ENCODE data around the gene SERPINA7. TPM values are rescaled to one million over a fixed set of nuclear protein-coding genes. Genes with fewer than 3 reads are reported as not detected.

SERPINA7 gene
- total and polyA plus RNA-seq, 2 of the 13 experiments (the other 11 are each of a cell fraction or from before 2014, with no cell fraction given) = 315 to 456 TPM

DNA sequence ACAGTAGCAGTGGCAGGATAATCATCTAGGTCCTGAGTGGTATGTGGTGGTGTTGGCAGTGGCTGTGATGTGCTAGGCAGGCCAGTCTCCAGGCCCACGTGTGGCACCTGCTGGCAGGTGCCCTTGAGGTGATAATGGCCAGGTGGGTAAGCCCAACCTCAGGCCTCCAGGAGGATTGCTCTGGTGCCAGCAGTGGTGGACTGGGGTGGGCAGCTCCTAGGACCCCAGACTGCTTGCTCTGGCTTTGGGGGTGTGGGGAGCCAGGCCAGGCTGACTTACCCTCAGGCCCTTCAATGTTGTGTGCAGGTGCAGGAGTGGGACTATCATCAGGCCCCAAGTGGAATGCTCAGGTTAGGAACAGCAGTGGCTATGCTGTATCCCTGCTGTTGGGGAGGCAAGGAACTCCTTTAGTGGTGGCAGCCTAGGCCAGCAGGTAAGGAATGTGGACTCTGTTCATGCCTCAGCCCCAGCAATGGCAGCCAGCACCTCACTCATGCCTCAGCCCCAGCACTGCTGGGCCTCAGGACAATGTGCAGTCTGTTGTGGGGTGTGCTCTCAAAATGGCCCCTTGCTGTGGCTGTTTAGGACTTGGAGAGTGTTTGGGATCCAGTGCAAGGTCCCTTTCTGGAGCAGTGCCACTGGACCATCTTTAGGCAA lies 24.3 kb downstream of the SERPINA7 start:
- in situ Hi-C loops (cut with HindIII; ENCODE audit: extremely low pct_ligation_motif_present, low pct_unique_long_range_greater_than_20kb) (no loop called here), intact Hi-C loops (cut with micrococcal nuclease; ENCODE audit: unreplicated experiment) (no loop called here)
- DNase-seq (ENCODE audit: low spot score) = no peak
- Histone ChIP-seq H3K9ac (ENCODE audit: insufficient read depth, low read depth, low read length) (no peak overlapping the region), H4K20me1 (ENCODE audit: insufficient read depth, low read length) (no peaks in the 10 kb centered on the region), H3K4me1 (ENCODE audit: insufficient read depth, low read length) (peaks cover 19% of the 10 kb centered on the region), H3K9me3 (ENCODE audit: low read length) (peaks cover 14% of the 10 kb centered on the region), H3K4me2 (ENCODE audit: low read depth, low read length) (no peak overlapping the region), H3K79me2 (ENCODE audit: insufficient read depth, low read length) (no peaks in the 10 kb centered on the region), H3K36me3 (replicated peaks in 1 of 2; ENCODE audit: control insufficient read depth in 1 of 2, insufficient read depth in 2 of 2, low read length in 2 of 2) (no peaks in the 10 kb centered on the region), H2AFZ (ENCODE audit: low read length) (no peak overlapping the region), H3K4me3 (replicated peaks in 1 of 3; ENCODE audit: insufficient read depth in 1 of 3, low read depth in 2 of 3, low read length in 3 of 3) (no peak overlapping the region), H3K27me3 (ENCODE audit: control insufficient read depth in 1 of 2, insufficient read depth in 2 of 2, low read length in 2 of 2) (no peaks in the 10 kb centered on the region), H3K27ac (ENCODE audit: extremely low read length, insufficient read depth, low read length) (no peak overlapping the region)
- no peak for FAIRE-seq
- ChIA-PET POLR2A (no interaction called here), CTCF (ENCODE audit: low intra/inter-chr PET ratio, low total read pairs) (no interaction called here)
- ATAC-seq = peak; percentile 59; the same call in 2 of the 3 replicates
- 100% methylated on average over 1 of the region's 1 CpG for WGBS (ENCODE audit: low lambda C conversion rate)
- BruUV-seq (replicated peaks) = no TSS peak
- TF ChIP-seq ZNF432 (CRISPR knock-in tag; IDR thresholded peaks at IDR 0.05; ENCODE audit: borderline replicate concordance) (no peak), AHR (CRISPR knock-in tag; IDR thresholded peaks at IDR 0.05) (no peak), FOXC1 (CRISPR knock-in tag; IDR thresholded peaks at IDR 0.05; ENCODE audit: borderline replicate concordance) (no peak), ZNF746 (CRISPR knock-in tag; IDR thresholded peaks at IDR 0.05) (no peak), ZNF354B (CRISPR knock-in tag; IDR thresholded peaks at IDR 0.05) (no peak), HOXA5 (CRISPR knock-in tag; IDR thresholded peaks at IDR 0.05) (no peak), DMAP1 (CRISPR knock-in tag; IDR thresholded peaks at IDR 0.05) (no peak), ZNF33B (CRISPR knock-in tag; IDR thresholded peaks at IDR 0.05) (no peak), SPEN (CRISPR knock-in tag; IDR thresholded peaks at IDR 0.05; ENCODE audit: low read depth) (no peak), YY1 (IDR thresholded peaks at IDR 0.05; ENCODE audit: insufficient read depth, insufficient replicate concordance, low read depth, low read length) (peak; percentile 31), ZNF629 (CRISPR knock-in tag; conservative IDR thresholded peaks at IDR 0.05) (no peak), MYNN (CRISPR knock-in tag; IDR thresholded peaks at IDR 0.05; ENCODE audit: low read depth) (no peak), TMF1 (CRISPR knock-in tag; IDR thresholded peaks at IDR 0.05; ENCODE audit: low read depth) (no peak), ZNF382 (CRISPR knock-in tag; IDR thresholded peaks at IDR 0.05; ENCODE audit: borderline replicate concordance) (no peak), POGZ (CRISPR knock-in tag; IDR thresholded peaks at IDR 0.05) (no peak), RFX1 (IDR thresholded peaks at IDR 0.05) (no peak), ZNF230 (CRISPR knock-in tag; IDR thresholded peaks at IDR 0.05) (no peak), PHB2 (IDR thresholded peaks at IDR 0.05; ENCODE audit: partially characterized antibody) (no peak), ZNF3 (CRISPR knock-in tag; IDR thresholded peaks at IDR 0.05) (no peak)
- TF ChIP-seq, protein P1, sequence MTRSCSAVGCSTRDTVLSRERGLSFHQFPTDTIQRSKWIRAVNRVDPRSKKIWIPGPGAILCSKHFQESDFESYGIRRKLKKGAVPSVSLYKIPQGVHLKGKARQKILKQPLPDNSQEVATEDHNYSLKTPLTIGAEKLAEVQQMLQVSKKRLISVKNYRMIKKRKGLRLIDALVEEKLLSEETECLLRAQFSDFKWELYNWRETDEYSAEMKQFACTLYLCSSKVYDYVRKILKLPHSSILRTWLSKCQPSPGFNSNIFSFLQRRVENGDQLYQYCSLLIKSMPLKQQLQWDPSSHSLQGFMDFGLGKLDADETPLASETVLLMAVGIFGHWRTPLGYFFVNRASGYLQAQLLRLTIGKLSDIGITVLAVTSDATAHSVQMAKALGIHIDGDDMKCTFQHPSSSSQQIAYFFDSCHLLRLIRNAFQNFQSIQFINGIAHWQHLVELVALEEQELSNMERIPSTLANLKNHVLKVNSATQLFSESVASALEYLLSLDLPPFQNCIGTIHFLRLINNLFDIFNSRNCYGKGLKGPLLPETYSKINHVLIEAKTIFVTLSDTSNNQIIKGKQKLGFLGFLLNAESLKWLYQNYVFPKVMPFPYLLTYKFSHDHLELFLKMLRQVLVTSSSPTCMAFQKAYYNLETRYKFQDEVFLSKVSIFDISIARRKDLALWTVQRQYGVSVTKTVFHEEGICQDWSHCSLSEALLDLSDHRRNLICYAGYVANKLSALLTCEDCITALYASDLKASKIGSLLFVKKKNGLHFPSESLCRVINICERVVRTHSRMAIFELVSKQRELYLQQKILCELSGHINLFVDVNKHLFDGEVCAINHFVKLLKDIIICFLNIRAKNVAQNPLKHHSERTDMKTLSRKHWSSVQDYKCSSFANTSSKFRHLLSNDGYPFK (CRISPR knock-in tag; IDR thresholded peaks at IDR 0.05; ENCODE audit: borderline replicate concordance) = peak; percentile 82; the same call in 1 of the 2 replicates
- TF ChIP-seq, protein P2, sequence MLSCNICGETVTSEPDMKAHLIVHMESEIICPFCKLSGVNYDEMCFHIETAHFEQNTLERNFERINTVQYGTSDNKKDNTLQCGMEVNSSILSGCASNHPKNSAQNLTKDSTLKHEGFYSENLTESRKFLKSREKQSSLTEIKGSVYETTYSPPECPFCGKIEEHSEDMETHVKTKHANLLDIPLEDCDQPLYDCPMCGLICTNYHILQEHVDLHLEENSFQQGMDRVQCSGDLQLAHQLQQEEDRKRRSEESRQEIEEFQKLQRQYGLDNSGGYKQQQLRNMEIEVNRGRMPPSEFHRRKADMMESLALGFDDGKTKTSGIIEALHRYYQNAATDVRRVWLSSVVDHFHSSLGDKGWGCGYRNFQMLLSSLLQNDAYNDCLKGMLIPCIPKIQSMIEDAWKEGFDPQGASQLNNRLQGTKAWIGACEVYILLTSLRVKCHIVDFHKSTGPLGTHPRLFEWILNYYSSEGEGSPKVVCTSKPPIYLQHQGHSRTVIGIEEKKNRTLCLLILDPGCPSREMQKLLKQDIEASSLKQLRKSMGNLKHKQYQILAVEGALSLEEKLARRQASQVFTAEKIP (CRISPR knock-in tag; IDR thresholded peaks at IDR 0.05; ENCODE audit: borderline replicate concordance) = no peak
- TF ChIP-seq, protein P3, sequence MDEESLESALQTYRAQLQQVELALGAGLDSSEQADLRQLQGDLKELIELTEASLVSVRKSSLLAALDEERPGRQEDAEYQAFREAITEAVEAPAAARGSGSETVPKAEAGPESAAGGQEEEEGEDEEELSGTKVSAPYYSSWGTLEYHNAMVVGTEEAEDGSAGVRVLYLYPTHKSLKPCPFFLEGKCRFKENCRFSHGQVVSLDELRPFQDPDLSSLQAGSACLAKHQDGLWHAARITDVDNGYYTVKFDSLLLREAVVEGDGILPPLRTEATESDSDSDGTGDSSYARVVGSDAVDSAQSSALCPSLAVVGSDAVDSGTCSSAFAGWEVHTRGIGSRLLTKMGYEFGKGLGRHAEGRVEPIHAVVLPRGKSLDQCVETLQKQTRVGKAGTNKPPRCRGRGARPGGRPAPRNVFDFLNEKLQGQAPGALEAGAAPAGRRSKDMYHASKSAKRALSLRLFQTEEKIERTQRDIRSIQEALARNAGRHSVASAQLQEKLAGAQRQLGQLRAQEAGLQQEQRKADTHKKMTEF (CRISPR knock-in tag; IDR thresholded peaks at IDR 0.05) = no peak

Measured in HepG2 (cell line).